GM18517 (cell line): ENCODE results near the gene CIDEC.

Experiments
- ATAC-seq: cut with Tn5 transposase; IDR thresholded peaks from one replicate; pipeline ENCODE4 v1.9.1; 2021; ENCODE audit warnings: mild to moderate bottlenecking, moderate library complexity; ENCODE audit not compliant: unreplicated experiment

Gene CIDEC

GRCh38 chr3:9817436-9817835, 62.6 kb downstream of the CIDEC start:
- no peak for ATAC-seq
